ENCODE results near the gene SEMA5B. TPM values are rescaled to one million over a fixed set of nuclear protein-coding genes. Genes with fewer than 3 reads are reported as not detected.

The SEMA5B gene
- total and polyA plus RNA-seq, 9 of the 15 experiments (the other 6 are each of a cell fraction or from before 2014, with no cell fraction given): not detected

- Histone ChIP-seq H3K27me3 (ENCODE audit: control insufficient read depth in 2 of 2, insufficient read depth in 2 of 2, low read length in 2 of 2) (peaks cover 0 to 49% of the 10 kb centered on the region in 2 experiments; a peak in 4 of 5 replicates), H3K79me2 (ENCODE audit: control insufficient read depth, insufficient read depth, low read length) (no peaks in the 10 kb centered on the region), H3K4me3 (no peak overlapping the region), H2AFZ (ENCODE audit: low read depth, low read length) (no peak overlapping the region), H3K4me2 (ENCODE audit: insufficient read depth, low read length) (no peak overlapping the region), H3K4me1 (replicated peaks in 1 of 2; ENCODE audit: control insufficient read depth in 2 of 2, insufficient read depth in 2 of 2, low read length in 2 of 2) (no peaks in the 10 kb centered on the region), H3K27ac (ENCODE audit: extremely low read depth, low read depth, low read length) (no peak overlapping the region), H3K9me3 (replicated peaks; ENCODE audit: control insufficient read depth, insufficient read depth, low read depth, low read length) (no peaks in the 10 kb centered on the region), H3K36me3 (ENCODE audit: control insufficient read depth, insufficient read depth, low read length) (no peaks in the 10 kb centered on the region), H4K20me1 (replicated peaks; ENCODE audit: control insufficient read depth, insufficient read depth, low read length) (no peaks in the 10 kb centered on the region), H3K9ac (ENCODE audit: insufficient read depth in 1 of 2, low read depth in 2 of 2, low read length in 2 of 2) (no peak overlapping the region), H3K9me1 (ENCODE audit: control insufficient read depth, insufficient read depth, low read length) (no peaks in the 10 kb centered on the region)
- ChIA-PET CTCF (ENCODE audit: low intra/inter-chr PET ratio) (no interaction called here), POLR2A (no interaction called here)
- 0% methylated on average over 4 of the region's 4 CpGs for WGBS (ENCODE audit: insufficient coverage, low coverage, missing lambda C conversion rate)
- ATAC-seq (no peak), DNase-seq (ENCODE audit: extremely low read depth in 1 of 4, low spot score in 3 of 4) (no peak), FAIRE-seq (no peak)
- intact Hi-C loops (cut with micrococcal nuclease) (no loop called here), in situ Hi-C loops (cut with MboI) (no loop called here)
- BruUV-seq (replicated peaks): no TSS peak
- no peak for TF ChIP-seq RAD21 (CRISPR knock-in tag; conservative IDR thresholded peaks at IDR 0.05 in 1 of 2, IDR thresholded peaks at IDR 0.05 in 1 of 2)
- no peak for TF ChIP-seq SIN3B (IDR thresholded peaks at IDR 0.05; ENCODE audit: low read depth)
- no peak for TF ChIP-seq ZNF592 (IDR thresholded peaks at IDR 0.05)
- no peak for TF ChIP-seq FOS (IDR thresholded peaks at IDR 0.05; ENCODE audit: extremely low read depth, insufficient read length)
Measured at GRCh38 chr3:122967356-122967755, 60.2 kb downstream of the SEMA5B start.

Data from K562 (cell line).